ENCODE results near the gene GAB2.

GRCh38 chr11:78274739-78275138, 142.9 kb downstream of the GAB2 start:
- no peak for TF ChIP-seq POLR2AphosphoS5 (IDR thresholded peaks at IDR 0.05; ENCODE audit: low read depth, low read length)
- no peak for TF ChIP-seq POU2F2 (IDR thresholded peaks at IDR 0.05; ENCODE audit: low read depth, low read length)
- TF ChIP-seq POLR2A (IDR thresholded peaks at IDR 0.05; ENCODE audit: low read depth, low read length), result no peak
- no peak for TF ChIP-seq TAF1 (IDR thresholded peaks at IDR 0.05; ENCODE audit: low read depth, low read length)
- no peak for TF ChIP-seq PAX5 (IDR thresholded peaks at IDR 0.05; ENCODE audit: insufficient read depth, low read length, severe bottlenecking)
